Esophagus muscularis mucosa (tissue), 4 donors: ENCODE measurements around the gene RHOJ.

Experiments
- CTCF ChIP-seq, 3 experiments: fragments of 200-600 bp in 2 of 3; fragments of 450-650 bp in 1 of 3; sonication (generic) in 2 of 3; IDR thresholded peaks; one replicate each; pipeline ENCODE4 v1.5.1; 2017 to 2019; ENCODE audit warnings: antibody characterized with exemption in 3 of 3, mild to moderate bottlenecking in 2 of 3, moderate library complexity in 1 of 3
- EP300 ChIP-seq: sonication (generic); formaldehyde crosslinking; IDR thresholded peaks from one replicate; pipeline ENCODE4 v1.6.1; 2017; ENCODE audit warnings: antibody characterized with exemption
- POLR2A ChIP-seq: fragments of 450-650 bp; IDR thresholded peaks from one replicate; pipeline ENCODE4 v1.6.1; 2017; ENCODE audit warnings: antibody characterized with exemption, moderate library complexity, mild to moderate bottlenecking, low read depth

DNA sequence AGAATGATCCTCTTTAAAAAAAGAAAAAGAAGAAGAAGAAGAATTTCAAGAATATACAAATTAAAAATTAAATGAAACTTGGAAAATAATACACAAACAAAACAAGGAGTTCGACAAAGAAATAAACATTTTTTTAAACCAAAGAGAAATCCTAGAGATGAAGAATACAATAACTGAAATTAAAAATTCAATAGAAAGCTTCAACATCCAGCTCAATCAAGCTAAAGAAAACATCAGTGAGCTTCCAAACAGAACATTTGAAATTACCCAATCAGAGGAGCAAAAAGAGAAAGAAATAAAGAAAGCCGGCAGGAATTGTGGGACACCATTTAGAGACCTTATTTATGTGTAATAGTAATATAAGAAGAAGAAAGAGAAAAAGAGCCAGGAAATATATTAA is 37.2 kb upstream of the RHOJ start:
- no peak for TF ChIP-seq POLR2A
- TF ChIP-seq EP300, result no peak
- no peak for TF ChIP-seq CTCF (IDR thresholded peaks at IDR 0.05)
